HG02588 (cell line): Measurements from ENCODE around the gene PDCD4.

Experiments used
- ATAC-seq: cut with Tn5 transposase; IDR thresholded peaks from one replicate; pipeline ENCODE4 v1.9.1; 2021; ENCODE audit warnings: mild to moderate bottlenecking, moderate library complexity; ENCODE audit not compliant: unreplicated experiment

Gene PDCD4

DNA sequence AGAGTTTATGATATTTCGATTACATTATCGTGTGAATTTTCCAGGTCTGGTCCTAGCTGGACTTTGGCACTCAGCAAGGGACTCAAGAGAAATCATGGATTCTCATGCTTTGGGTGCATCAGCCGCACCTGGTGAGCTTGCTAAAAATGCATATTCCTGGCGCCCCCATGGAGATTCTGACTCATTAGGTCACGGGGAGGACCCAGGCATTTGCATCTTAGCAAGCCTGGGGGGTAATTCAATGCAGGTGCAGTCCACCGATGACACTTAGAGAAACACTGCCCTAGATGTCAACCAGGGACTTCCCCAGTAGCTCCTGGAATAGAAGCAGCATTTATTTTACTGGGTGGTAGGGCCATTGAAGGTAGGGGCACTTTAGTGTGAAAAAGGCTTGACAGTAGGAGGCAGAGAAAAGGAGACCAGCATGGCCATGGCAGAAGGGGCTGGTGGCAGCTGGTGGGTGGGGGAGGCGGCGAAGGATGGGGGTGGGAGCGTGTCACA, 29.9 kb upstream of the PDCD4 start:
- peak; percentile 80 for ATAC-seq

- no peak for ATAC-seq
Observed at GRCh38 chr10:110842326-110842904, 29.3 kb upstream of the PDCD4 start.

- ATAC-seq = peak; percentile 68
Observed at GRCh38 chr10:110843031-110843430, 28.7 kb upstream of the PDCD4 start.

GRCh38 chr10:110843796-110844616, 27.7 kb upstream of the PDCD4 start:
- ATAC-seq = no peak

DNA sequence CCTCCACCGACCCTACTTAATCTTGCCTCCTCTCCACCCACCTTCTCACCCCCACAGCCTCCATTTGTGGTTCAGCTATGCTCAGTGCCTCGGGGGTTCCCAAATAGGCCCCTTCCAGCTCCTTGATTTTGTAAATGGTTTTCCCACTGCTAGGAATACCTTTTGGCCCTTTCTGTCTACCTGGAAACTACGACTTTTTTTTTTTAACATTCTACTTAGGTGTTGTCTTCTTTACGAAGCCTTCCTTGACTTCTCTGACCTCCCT, 27.2 kb upstream of the PDCD4 start:
- ATAC-seq = no peak

GRCh38 chr10:110845192-110845755, 26.5 kb upstream of the PDCD4 start:
- ATAC-seq = no peak

DNA sequence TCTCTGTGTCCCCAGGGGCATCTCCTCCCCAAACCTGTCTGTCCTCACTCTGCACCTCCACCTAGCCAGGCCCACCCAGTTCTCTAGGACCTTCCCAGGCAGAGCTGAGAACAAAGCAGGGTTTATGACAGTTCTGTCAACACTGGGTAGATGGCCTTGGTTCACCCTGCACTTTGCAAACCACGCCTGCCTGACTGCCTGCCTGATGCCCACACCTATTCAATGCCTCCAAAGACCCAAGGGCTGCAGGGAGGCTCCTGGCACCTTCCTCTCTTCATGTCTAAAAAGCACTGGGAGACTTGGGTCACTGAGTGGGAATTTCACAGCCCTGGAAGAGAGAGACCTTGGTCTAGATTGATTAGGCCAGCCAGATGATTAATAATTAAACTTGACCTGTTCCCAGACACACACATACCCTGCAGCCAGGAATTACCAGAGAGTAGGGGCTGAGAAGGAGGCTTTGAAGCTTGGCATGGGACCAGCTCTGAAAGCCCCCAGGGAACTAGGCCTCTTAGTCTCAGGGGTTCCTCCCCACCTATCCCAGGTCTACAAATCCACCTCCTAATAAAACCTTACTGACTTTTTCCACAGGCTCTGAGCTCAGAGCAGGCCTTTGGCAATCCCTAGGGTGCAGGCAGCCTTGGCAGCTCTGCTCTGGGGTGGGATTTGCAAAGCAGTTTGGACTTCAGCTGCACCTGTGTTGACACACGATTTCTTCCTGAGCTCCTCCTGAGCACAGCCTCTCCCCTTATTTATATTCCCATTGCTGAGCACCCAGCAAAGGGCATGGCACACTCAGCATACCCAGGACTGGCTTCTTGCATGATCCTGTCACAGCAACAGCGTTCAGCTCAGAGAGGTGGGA, 25.7 kb upstream of the PDCD4 start:
- ATAC-seq = no peak

DNA sequence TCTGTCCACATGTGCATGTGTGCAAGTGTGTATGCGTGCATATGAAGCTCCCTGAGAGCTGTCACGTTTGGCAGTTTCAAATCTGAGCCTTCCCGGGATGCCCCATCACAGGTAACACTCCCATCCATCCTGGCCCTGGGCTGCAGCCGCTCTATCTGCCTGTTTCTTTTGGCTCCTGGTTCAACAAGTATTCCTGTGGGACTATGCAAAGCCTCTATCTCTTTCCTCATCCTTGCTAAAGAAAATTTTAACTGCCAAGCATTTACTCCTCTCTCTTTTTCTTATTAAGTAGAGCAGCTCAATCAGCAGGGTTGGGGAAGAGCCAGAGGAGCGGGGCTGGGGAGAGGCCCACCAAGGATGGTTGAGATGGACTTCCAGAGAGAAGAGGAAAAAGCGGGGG, 24.4 kb upstream of the PDCD4 start:
- no peak for ATAC-seq

- ATAC-seq = no peak
Observed at GRCh38 chr10:110848106-110848505, 23.6 kb upstream of the PDCD4 start.

DNA sequence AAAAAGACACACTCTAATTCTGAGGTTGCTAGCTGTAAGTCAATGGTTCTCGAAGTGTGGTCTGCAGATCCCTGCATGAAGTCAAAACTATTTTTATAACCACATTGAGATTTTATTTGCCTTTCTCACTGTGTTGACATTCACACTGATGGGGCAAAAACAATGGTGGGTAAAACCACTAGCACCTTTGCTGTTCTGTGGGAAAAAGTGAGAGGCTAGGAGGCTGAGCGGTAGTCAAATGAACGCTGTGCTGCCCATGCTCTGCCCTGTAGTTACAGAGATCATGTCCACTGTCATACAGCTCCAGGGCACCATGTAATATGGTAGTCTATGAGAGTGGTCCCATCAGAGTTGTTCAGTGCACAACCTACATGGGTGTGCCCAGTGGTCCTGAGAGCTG, 21.6 kb upstream of the PDCD4 start:
- no peak for ATAC-seq

DNA sequence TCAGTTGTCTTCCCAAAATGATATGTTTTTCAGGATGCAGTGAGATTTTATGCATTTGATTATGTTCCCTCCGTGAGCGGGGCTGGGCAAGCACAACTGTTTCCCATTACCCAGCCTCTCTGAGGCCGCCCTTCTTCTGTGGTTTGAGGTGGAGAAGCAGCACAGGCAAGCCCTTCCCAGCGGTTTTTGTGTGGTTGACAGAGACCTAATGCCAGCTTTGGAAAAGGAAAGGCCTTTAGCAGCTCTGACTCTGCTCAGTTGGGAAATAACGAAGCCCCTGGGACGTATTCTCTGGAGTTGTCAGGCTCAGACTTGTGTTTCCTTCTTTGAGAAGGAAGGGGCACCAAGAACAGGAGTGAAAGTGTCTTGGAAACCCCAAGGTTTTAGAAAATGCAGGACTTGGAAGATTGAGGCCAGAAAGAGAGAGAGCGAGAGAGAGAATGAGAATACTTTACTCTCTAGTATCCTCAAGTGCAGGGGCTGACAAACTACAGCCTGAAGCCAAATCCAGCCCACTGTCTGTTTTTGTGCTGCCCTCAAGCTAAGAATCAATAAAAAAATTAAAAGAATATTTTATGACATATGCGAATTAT, 20.6 kb upstream of the PDCD4 start:
- no peak for ATAC-seq

DNA sequence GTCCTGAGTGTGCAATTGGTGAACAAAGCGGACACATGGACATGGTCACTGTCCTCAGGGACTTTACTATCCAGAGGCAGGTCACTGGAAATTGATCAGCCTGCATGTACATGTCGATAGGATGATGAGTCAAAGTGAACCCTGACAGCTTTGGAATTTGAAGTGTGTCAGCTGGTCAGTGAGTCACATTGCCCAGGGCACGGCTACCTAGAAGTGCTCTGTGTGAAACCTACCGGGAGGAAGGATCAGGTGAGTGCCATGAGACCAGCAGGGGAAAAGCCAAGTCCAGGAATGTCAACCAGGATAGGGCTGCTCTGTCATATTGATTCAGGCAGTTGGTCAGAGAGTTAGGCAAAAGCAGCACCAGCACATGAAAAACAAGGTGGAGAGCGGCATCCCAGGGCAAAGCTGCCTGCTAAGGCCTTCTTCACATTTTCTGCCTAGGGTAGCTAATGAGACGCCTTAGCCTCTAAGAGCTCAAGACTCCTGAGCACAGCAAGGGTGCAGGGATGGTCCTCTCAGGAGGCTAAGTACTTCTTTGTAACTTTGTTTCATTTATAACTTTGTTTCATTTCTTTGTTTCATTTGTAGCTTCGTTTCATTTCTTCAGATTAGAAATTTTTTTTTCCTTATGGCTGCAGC, 19.4 kb upstream of the PDCD4 start:
- no peak for ATAC-seq

DNA sequence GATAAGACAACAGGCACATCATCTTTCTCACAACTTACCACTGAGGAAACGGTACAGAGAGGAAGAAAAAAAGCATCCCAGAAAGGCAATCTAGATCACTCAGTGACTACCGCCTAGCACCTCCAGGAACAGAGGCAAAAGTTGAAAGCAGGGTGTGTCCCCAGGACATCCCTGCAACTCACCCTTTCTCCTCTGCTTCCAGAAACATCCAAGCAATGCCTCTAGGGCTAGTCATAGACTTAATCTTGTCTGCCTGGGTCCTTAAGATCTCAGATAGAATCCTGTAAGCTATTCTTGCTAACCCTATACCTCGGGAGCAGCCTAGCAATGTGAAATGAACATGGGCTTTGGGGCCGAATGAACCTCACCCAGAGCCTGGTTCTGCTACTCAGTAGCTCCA, 18.8 kb upstream of the PDCD4 start:
- ATAC-seq = no peak

GRCh38 chr10:110853921-110854605, 17.7 kb upstream of the PDCD4 start:
- ATAC-seq = no peak

- ATAC-seq = no peak
Observed at GRCh38 chr10:110857265-110858171, 14.2 kb upstream of the PDCD4 start.

DNA sequence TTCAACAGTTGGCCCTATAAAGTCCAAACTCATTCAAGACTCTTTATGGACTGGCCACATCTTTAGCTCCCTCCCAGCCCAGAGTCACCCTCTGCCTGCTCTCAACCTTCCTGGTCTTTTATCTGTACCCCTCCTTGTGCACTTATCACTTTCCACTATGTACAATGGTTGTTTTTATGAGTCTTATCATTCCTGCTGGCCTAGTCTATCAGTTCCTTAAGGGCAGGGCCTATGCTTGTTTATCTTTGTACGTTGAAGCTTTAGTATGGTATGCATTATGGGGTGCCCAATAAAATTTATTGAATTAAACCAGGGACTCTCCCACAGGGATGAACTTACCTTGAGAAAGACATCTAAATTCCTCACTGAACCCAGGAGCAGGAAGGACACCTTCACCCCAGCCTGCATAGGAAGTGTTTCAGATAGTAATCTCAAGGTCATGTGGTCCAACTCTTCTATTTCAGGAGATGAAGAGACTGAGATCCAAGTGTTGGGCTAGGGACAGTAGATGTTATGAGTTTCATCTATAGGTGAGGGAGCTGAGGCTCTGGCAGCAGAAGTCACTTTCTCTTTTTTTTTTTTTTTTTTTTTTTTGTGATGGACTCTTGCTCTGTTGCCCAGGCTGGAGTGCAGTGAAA, 13.3 kb upstream of the PDCD4 start:
- no peak for ATAC-seq

DNA sequence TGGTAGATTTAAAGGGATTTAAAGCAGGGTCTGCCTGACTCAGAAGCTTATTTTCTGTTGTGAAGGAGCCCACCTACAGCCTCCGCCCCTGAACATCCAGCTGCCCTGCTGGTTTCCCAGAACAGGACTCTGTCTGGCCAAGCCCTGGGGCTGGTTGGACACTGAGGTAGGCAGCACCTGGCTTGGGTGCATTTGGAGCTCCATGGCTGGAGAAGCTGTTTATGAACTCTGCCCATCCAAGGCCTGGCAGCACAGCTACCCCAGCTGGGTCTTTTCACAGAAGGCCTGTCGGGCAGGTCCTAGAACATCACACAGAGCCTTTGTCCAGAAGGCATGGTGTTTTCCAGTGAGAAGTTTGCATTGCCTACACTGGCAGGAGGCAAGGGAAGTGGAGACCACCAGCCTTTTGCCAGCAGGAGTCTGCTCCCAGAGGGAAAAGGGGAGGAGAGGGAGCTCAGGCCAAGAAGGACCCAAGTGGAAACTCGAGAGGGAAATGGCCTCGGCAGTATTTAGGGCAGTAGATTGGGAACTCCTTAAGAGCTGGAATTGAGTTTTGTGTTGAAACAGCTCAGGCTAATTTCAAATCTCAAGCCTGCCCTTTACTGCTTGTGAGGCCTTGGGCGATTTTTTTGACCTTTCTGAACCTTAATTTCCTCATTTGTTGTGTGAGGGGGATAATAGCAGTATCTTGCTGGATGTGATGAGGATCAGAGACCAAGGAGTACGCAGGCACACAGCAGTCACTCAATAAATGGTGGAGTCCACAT, 12.3 kb upstream of the PDCD4 start:
- ATAC-seq = no peak

GRCh38 chr10:110859973-110860376, 11.8 kb upstream of the PDCD4 start:
- no peak for ATAC-seq
